Skeletal muscle satellite cell (primary cell): ENCODE data around the gene SERTAD2.

Experiments used
- H3K27me3 ChIP-seq: 2 replicates; pipeline ENCODE4 v1.7.0; 2013; ENCODE audit warnings: low read length; ENCODE audit not compliant: control insufficient read depth, insufficient read depth
- H3K36me3 ChIP-seq: 2 replicates; pipeline ENCODE4 v1.7.0; 2013; ENCODE audit warnings: mild to moderate bottlenecking, control low read depth, low read length; ENCODE audit not compliant: insufficient read depth
- H3K4me1 ChIP-seq: 2 replicates; pipeline ENCODE4 v1.7.0; 2013; ENCODE audit warnings: low read length; ENCODE audit not compliant: control insufficient read depth, insufficient read depth
- H3K4me2 ChIP-seq: 2 replicates; pipeline ENCODE4 v1.7.0; 2013; ENCODE audit warnings: mild to moderate bottlenecking, low read length
- H3K4me3 ChIP-seq: 2 replicates; pipeline ENCODE4 v1.7.0; 2013; ENCODE audit warnings: low read length
- H3K9ac ChIP-seq: 2 replicates; pipeline ENCODE4 v1.7.0; 2013; ENCODE audit warnings: mild to moderate bottlenecking, low read depth, low read length, moderate library complexity
- H3K9me3 ChIP-seq: replicated peaks from 2 replicates; pipeline ENCODE4 v1.7.0; 2013; ENCODE audit warnings: mild to moderate bottlenecking, control low read depth, low read length

The SERTAD2 gene

GRCh38 chr2:64641599-64641998 lies 12.1 kb downstream of the SERTAD2 start:
- Histone ChIP-seq H3K4me2 (no peak overlapping the region), H3K36me3 (peaks cover 8% of the 10 kb centered on the region), H3K4me3 (no peak overlapping the region), H3K4me1 (peaks cover 50% of the 10 kb centered on the region), H3K9me3 (no peaks in the 10 kb centered on the region), H3K27me3 (no peaks in the 10 kb centered on the region), H3K9ac (no peak overlapping the region)

- Histone ChIP-seq H3K4me3 (no peak overlapping the region), H3K9me3 (no peaks in the 10 kb centered on the region), H3K4me1 (peaks cover 39% of the 10 kb centered on the region), H3K36me3 (peaks cover 20% of the 10 kb centered on the region), H3K27me3 (no peaks in the 10 kb centered on the region), H3K4me2 (no peak overlapping the region), H3K9ac (no peak overlapping the region)
These were observed 13.3 kb downstream of the SERTAD2 start for GRCh38 chr2:64640153-64641044.

GRCh38 chr2:64639691-64640090 lies 14.0 kb downstream of the SERTAD2 start:
- Histone ChIP-seq H3K36me3 (peaks cover 27% of the 10 kb centered on the region), H3K4me2 (no peak overlapping the region), H3K9me3 (no peaks in the 10 kb centered on the region), H3K27me3 (no peaks in the 10 kb centered on the region), H3K4me3 (no peak overlapping the region), H3K4me1 (peaks cover 32% of the 10 kb centered on the region), H3K9ac (no peak overlapping the region)

GRCh38 chr2:64638502-64639120 lies 15.1 kb downstream of the SERTAD2 start:
- peaks cover 21% of the 10 kb centered on the region for H3K4me1 ChIP-seq

GRCh38 chr2:64637931-64638330 lies 15.8 kb downstream of the SERTAD2 start:
- no peak overlapping the region for H3K9ac ChIP-seq
- peaks cover 42% of the 10 kb centered on the region for H3K36me3 ChIP-seq
- no peak overlapping the region for H3K4me2 ChIP-seq
- H3K4me1 ChIP-seq, result peaks cover 16% of the 10 kb centered on the region
- H3K4me3 ChIP-seq, result no peak overlapping the region
- H3K27me3 ChIP-seq, result no peaks in the 10 kb centered on the region
- no peaks in the 10 kb centered on the region for H3K9me3 ChIP-seq

More at GRCh38 chr2:64638502-64639120, 15.1 kb downstream of the SERTAD2 start:
- Histone ChIP-seq H3K36me3 (peaks cover 36% of the 10 kb centered on the region), H3K9ac (no peak overlapping the region), H3K4me2 (no peak overlapping the region), H3K4me3 (no peak overlapping the region), H3K27me3 (no peaks in the 10 kb centered on the region), H3K9me3 (no peaks in the 10 kb centered on the region)

GRCh38 chr2:64637000-64637635 lies 16.6 kb downstream of the SERTAD2 start:
- no peaks in the 10 kb centered on the region for H3K9me3 ChIP-seq
- peaks cover 49% of the 10 kb centered on the region for H3K36me3 ChIP-seq
- no peak overlapping the region for H3K9ac ChIP-seq
- H3K27me3 ChIP-seq, result no peaks in the 10 kb centered on the region
- peaks cover 15% of the 10 kb centered on the region for H3K4me1 ChIP-seq
- H3K4me3 ChIP-seq, result no peak overlapping the region
- H3K4me2 ChIP-seq, result no peak overlapping the region

- no peak overlapping the region for H3K4me2 ChIP-seq
- H3K9me3 ChIP-seq, result no peaks in the 10 kb centered on the region
- H3K9ac ChIP-seq, result no peak overlapping the region
- peaks cover 15% of the 10 kb centered on the region for H3K4me1 ChIP-seq
- H3K27me3 ChIP-seq, result no peaks in the 10 kb centered on the region
- peaks cover 57% of the 10 kb centered on the region for H3K36me3 ChIP-seq
- no peak overlapping the region for H3K4me3 ChIP-seq
These were observed 17.5 kb downstream of the SERTAD2 start for GRCh38 chr2:64635976-64636911.

- Histone ChIP-seq H3K36me3 (peaks cover 68% of the 10 kb centered on the region), H3K27me3 (no peaks in the 10 kb centered on the region), H3K4me2 (no peak overlapping the region)
These were observed 19.1 kb downstream of the SERTAD2 start for GRCh38 chr2:64634345-64635267.

GRCh38 chr2:64632835-64633819 lies 20.6 kb downstream of the SERTAD2 start:
- H3K4me1 ChIP-seq, result peaks cover 6% of the 10 kb centered on the region
- no peak overlapping the region for H3K9ac ChIP-seq
- no peaks in the 10 kb centered on the region for H3K27me3 ChIP-seq
- no peaks in the 10 kb centered on the region for H3K9me3 ChIP-seq
- H3K4me3 ChIP-seq, result no peak overlapping the region
- peaks cover 68% of the 10 kb centered on the region for H3K36me3 ChIP-seq
- no peak overlapping the region for H3K4me2 ChIP-seq

More at GRCh38 chr2:64634345-64635267, 19.1 kb downstream of the SERTAD2 start:
- no peak overlapping the region for H3K9ac ChIP-seq
- H3K4me3 ChIP-seq, result no peak overlapping the region
- H3K4me1 ChIP-seq, result peaks cover 7% of the 10 kb centered on the region
- H3K9me3 ChIP-seq, result no peaks in the 10 kb centered on the region
